Stimulated activated CD4-positive, alpha-beta T cell treated with anti-CD3 and anti-CD28 coated beads, TNF-alpha, amount 100 ng/mL, for 1 hour (primary cell): Measurements from ENCODE around the gene TAS2R42.

Experiments
- DNase-seq, 3 donors: peaks; one replicate each; pipeline ENCODE4 v3.0.0-alpha.2; 2020; ENCODE audit warnings: low read depth in 3 of 3, low spot score in 1 of 3

The TAS2R42 gene

GRCh38 chr12:11147420-11147819 is 39.3 kb downstream of the TAS2R42 start:
- DNase-seq = no peak

- DNase-seq = no peak
Measured at GRCh38 chr12:11144297-11144696, 42.4 kb downstream of the TAS2R42 start.

- no peak for DNase-seq
Measured at GRCh38 chr12:11143352-11143751, 43.4 kb downstream of the TAS2R42 start.

GRCh38 chr12:11136075-11136474 is 50.7 kb downstream of the TAS2R42 start:
- DNase-seq = no peak
